ENCODE results near the gene SCN9A.
"Not testable (repeated sequence)": the region's sequence is repeated elsewhere in the genome, so short reads cannot be mapped to it uniquely, and the experiment has no call there.

Gene SCN9A

GRCh38 chr2:166314022-166314759 lies 61.6 kb downstream of the SCN9A start:
- H4K20me1 ChIP-seq = no peaks in the 10 kb centered on the region
- H3K9me3 ChIP-seq = no peaks in the 10 kb centered on the region
- no peak for TF ChIP-seq Cebpa-rat (IDR thresholded peaks at IDR 0.05)
- no peak overlapping the region for H3K9ac ChIP-seq
- H3K27me3 ChIP-seq = no peaks in the 10 kb centered on the region
- no peak overlapping the region for H3K4me3 ChIP-seq
- no peak overlapping the region for H3K4me2 ChIP-seq
- H3K27ac ChIP-seq = no peak overlapping the region
- H3K36me3 ChIP-seq = no peaks in the 10 kb centered on the region
- no peaks in the 10 kb centered on the region for H3K4me1 ChIP-seq

GRCh38 chr2:166312863-166313262 lies 62.9 kb downstream of the SCN9A start:
- not testable (repeated sequence) for H3K9ac ChIP-seq, H3K27ac ChIP-seq, H3K27me3 ChIP-seq, H3K4me1 ChIP-seq, H3K9me3 ChIP-seq, H3K4me3 ChIP-seq, H4K20me1 ChIP-seq, H3K36me3 ChIP-seq, H3K4me2 ChIP-seq

- H3K36me3 ChIP-seq = no peaks in the 10 kb centered on the region
Observed at GRCh38 chr2:166307326-166307725, 68.4 kb downstream of the SCN9A start.

GRCh38 chr2:166304656-166305055 lies 71.1 kb downstream of the SCN9A start:
- Histone ChIP-seq H3K4me1 (no peaks in the 10 kb centered on the region), H3K4me3 (no peak overlapping the region), H4K20me1 (no peaks in the 10 kb centered on the region), H3K36me3 (no peaks in the 10 kb centered on the region), H3K27ac (no peak overlapping the region), H3K9ac (no peak overlapping the region), H3K9me3 (no peaks in the 10 kb centered on the region), H3K27me3 (no peaks in the 10 kb centered on the region), H3K4me2 (no peak overlapping the region)
- no peak; the same call in 1 of the 2 replicates for TF ChIP-seq Cebpa-rat (IDR thresholded peaks at IDR 0.05)

More at GRCh38 chr2:166307326-166307725, 68.4 kb downstream of the SCN9A start:
- Histone ChIP-seq H3K4me1 (no peaks in the 10 kb centered on the region), H3K9ac (no peak overlapping the region), H3K27me3 (no peaks in the 10 kb centered on the region), H4K20me1 (no peaks in the 10 kb centered on the region), H3K4me2 (no peak overlapping the region), H3K9me3 (no peaks in the 10 kb centered on the region), H3K27ac (no peak overlapping the region), H3K4me3 (no peak overlapping the region)
- TF ChIP-seq Cebpa-rat (IDR thresholded peaks at IDR 0.05) = no peak

GRCh38 chr2:166302036-166302435 lies 73.7 kb downstream of the SCN9A start:
- H3K4me2 ChIP-seq = no peak overlapping the region
- no peaks in the 10 kb centered on the region for H4K20me1 ChIP-seq
- H3K27me3 ChIP-seq = no peaks in the 10 kb centered on the region
- H3K9ac ChIP-seq = no peak overlapping the region
- no peaks in the 10 kb centered on the region for H3K9me3 ChIP-seq
- H3K36me3 ChIP-seq = no peaks in the 10 kb centered on the region
- no peak for TF ChIP-seq Cebpa-rat (IDR thresholded peaks at IDR 0.05)
- no peak overlapping the region for H3K27ac ChIP-seq
- H3K4me1 ChIP-seq = no peaks in the 10 kb centered on the region
- H3K4me3 ChIP-seq = no peak overlapping the region

GRCh38 chr2:166297951-166298350 lies 77.8 kb downstream of the SCN9A start:
- no peak for TF ChIP-seq Cebpa-rat (IDR thresholded peaks at IDR 0.05)
- Histone ChIP-seq H3K27ac (no peak overlapping the region), H3K4me1 (no peaks in the 10 kb centered on the region)

GRCh38 chr2:166293984-166294383 lies 81.8 kb downstream of the SCN9A start:
- H3K4me3 ChIP-seq = no peak overlapping the region
- no peak overlapping the region for H3K9ac ChIP-seq
- H3K9me3 ChIP-seq = no peaks in the 10 kb centered on the region
- no peaks in the 10 kb centered on the region for H3K27me3 ChIP-seq
- H4K20me1 ChIP-seq = no peaks in the 10 kb centered on the region
- H3K4me2 ChIP-seq = no peak overlapping the region
- no peak overlapping the region for H3K27ac ChIP-seq
- no peak for TF ChIP-seq Cebpa-rat (IDR thresholded peaks at IDR 0.05)
- H3K4me1 ChIP-seq = no peaks in the 10 kb centered on the region
- no peaks in the 10 kb centered on the region for H3K36me3 ChIP-seq

More at GRCh38 chr2:166297951-166298350, 77.8 kb downstream of the SCN9A start:
- Histone ChIP-seq H3K36me3 (no peaks in the 10 kb centered on the region), H3K9ac (no peak overlapping the region), H3K9me3 (no peaks in the 10 kb centered on the region), H3K27me3 (no peaks in the 10 kb centered on the region), H3K4me3 (no peak overlapping the region), H3K4me2 (no peak overlapping the region), H4K20me1 (no peaks in the 10 kb centered on the region)

GRCh38 chr2:166285215-166285614 lies 90.5 kb downstream of the SCN9A start:
- TF ChIP-seq Cebpa-rat (IDR thresholded peaks at IDR 0.05) = no peak
- no peaks in the 10 kb centered on the region for H4K20me1 ChIP-seq

GRCh38 chr2:166284359-166284758 lies 91.4 kb downstream of the SCN9A start:
- Histone ChIP-seq H3K9ac (no peak overlapping the region), H3K27ac (no peak overlapping the region), H3K4me1 (no peaks in the 10 kb centered on the region), H3K36me3 (no peaks in the 10 kb centered on the region), H3K4me2 (no peak overlapping the region), H3K4me3 (no peak overlapping the region), H3K9me3 (no peaks in the 10 kb centered on the region), H3K27me3 (no peaks in the 10 kb centered on the region), H4K20me1 (no peaks in the 10 kb centered on the region)
- no peak for TF ChIP-seq Cebpa-rat (IDR thresholded peaks at IDR 0.05)

More at GRCh38 chr2:166285215-166285614, 90.5 kb downstream of the SCN9A start:
- H3K4me2 ChIP-seq = no peak overlapping the region
- H3K9ac ChIP-seq = no peak overlapping the region
- no peaks in the 10 kb centered on the region for H3K9me3 ChIP-seq
- no peaks in the 10 kb centered on the region for H3K27me3 ChIP-seq
- H3K4me1 ChIP-seq = no peaks in the 10 kb centered on the region
- no peak overlapping the region for H3K4me3 ChIP-seq
- H3K27ac ChIP-seq = no peak overlapping the region
- no peaks in the 10 kb centered on the region for H3K36me3 ChIP-seq

GRCh38 chr2:166282154-166282553 lies 93.6 kb downstream of the SCN9A start:
- Histone ChIP-seq H3K9ac (no peak overlapping the region), H3K27ac (no peak overlapping the region), H3K4me2 (no peak overlapping the region), H4K20me1 (no peaks in the 10 kb centered on the region), H3K4me3 (no peak overlapping the region), H3K9me3 (no peaks in the 10 kb centered on the region), H3K36me3 (no peaks in the 10 kb centered on the region), H3K27me3 (no peaks in the 10 kb centered on the region), H3K4me1 (no peaks in the 10 kb centered on the region)
- no peak for TF ChIP-seq Cebpa-rat (IDR thresholded peaks at IDR 0.05)

- Histone ChIP-seq H3K4me2 (no peak overlapping the region), H3K27me3 (no peaks in the 10 kb centered on the region), H3K4me3 (no peak overlapping the region), H4K20me1 (no peaks in the 10 kb centered on the region), H3K4me1 (no peaks in the 10 kb centered on the region), H3K9me3 (no peaks in the 10 kb centered on the region), H3K9ac (no peak overlapping the region), H3K27ac (no peak overlapping the region), H3K36me3 (no peaks in the 10 kb centered on the region)
- no peak for TF ChIP-seq Cebpa-rat (IDR thresholded peaks at IDR 0.05)
Observed at GRCh38 chr2:166278856-166279255, 96.9 kb downstream of the SCN9A start.

Data from BLaER1 (cell line).